Small intestine (tissue), 7 donors: ENCODE data around the gene TNFRSF12A. TPM values are rescaled to one million over a fixed set of nuclear protein-coding genes. Genes with fewer than 3 reads are reported as not detected.
A peak's percentile ranks its signal among the peaks of the same experiment; 100 is the strongest.

ENCODE experiments used
- DNase-seq, 2 donors: peaks; one replicate each; pipeline versions ENCODE4 v3.0.0 to v3.0.0-alpha.2; 2013
- FAIRE-seq: peaks from 2 replicates; lab custom pipeline; 2012; peaks lifted over from hg19 to GRCh38; lab: Jason Lieb, UNC
- H3K27ac ChIP-seq, 3 donors: one replicate each; pipeline ENCODE4 v1.5.1; 2013; ENCODE audit warnings: low read length in 2 of 3, mild to moderate bottlenecking in 2 of 3, control low read depth in 1 of 3, inconsistent platforms in 1 of 3, low read depth in 1 of 3, moderate library complexity in 1 of 3
- H3K27me3 ChIP-seq, 3 donors: one replicate each; pipeline ENCODE4 v1.6.1; 2013; ENCODE audit warnings: low read length in 3 of 3, inconsistent platforms in 1 of 3; ENCODE audit not compliant: control insufficient read depth in 3 of 3, insufficient read depth in 3 of 3
- H3K36me3 ChIP-seq, 3 donors: one replicate each; pipeline ENCODE4 v1.6.1; 2013; ENCODE audit warnings: low read length in 3 of 3, inconsistent platforms in 1 of 3, low read depth in 1 of 3, mild to moderate bottlenecking in 1 of 3, moderate library complexity in 1 of 3; ENCODE audit not compliant: control insufficient read depth in 3 of 3, insufficient read depth in 2 of 3
- H3K4me1 ChIP-seq, 3 donors: one replicate each; pipeline ENCODE4 v1.6.1; 2013; ENCODE audit warnings: low read length in 2 of 3, inconsistent platforms in 1 of 3, low read depth in 1 of 3, mild to moderate bottlenecking in 1 of 3, moderate library complexity in 1 of 3; ENCODE audit not compliant: control insufficient read depth in 3 of 3, insufficient read depth in 2 of 3
- H3K4me3 ChIP-seq, 3 donors: one replicate each; pipeline ENCODE4 v1.5.1; 2013; ENCODE audit warnings: low read length in 3 of 3, control low read depth in 1 of 3, inconsistent platforms in 1 of 3, low read depth in 1 of 3, mild to moderate bottlenecking in 1 of 3, moderate library complexity in 1 of 3
- H3K9me3 ChIP-seq, 2 donors: one replicate each; pipeline ENCODE4 v1.6.1; 2013; ENCODE audit warnings: low read depth in 1 of 2, low read length in 1 of 2; ENCODE audit not compliant: control insufficient read depth in 2 of 2, insufficient read depth in 1 of 2
- WGBS, 3 donors: extraction: QIAGEN DNeasy Blood & Tissue Kit; methylation state at CpG; one replicate each; pipeline ENCODE4 v1.1.7; 2013; 5-methylcytosine and 5-hydroxymethylcytosine counted together
- polyA plus RNA-seq, 4 donors: library from polyadenylated mRNA; stranded (reverse) in 3 of 4; unstranded in 1 of 4; fragments of 200-250 nt in 3 of 4; fragments of 120-200 nt in 1 of 4; gene quantifications; one replicate each; pipeline versions ENCODE4 v1.2.1 to v1.2.3, GENCODE V29; 2013
- donor health status: healthy with polysubstance abuse.
- donor health status: control.
- donor health status: control.
- donor health status: Bipolar disorder and iron deficiency.
- donor health status: healthy.

Gene TNFRSF12A
- polyA plus RNA-seq, 4 donors, result 27.4 to 259 (median 80.2) TPM

DNA sequence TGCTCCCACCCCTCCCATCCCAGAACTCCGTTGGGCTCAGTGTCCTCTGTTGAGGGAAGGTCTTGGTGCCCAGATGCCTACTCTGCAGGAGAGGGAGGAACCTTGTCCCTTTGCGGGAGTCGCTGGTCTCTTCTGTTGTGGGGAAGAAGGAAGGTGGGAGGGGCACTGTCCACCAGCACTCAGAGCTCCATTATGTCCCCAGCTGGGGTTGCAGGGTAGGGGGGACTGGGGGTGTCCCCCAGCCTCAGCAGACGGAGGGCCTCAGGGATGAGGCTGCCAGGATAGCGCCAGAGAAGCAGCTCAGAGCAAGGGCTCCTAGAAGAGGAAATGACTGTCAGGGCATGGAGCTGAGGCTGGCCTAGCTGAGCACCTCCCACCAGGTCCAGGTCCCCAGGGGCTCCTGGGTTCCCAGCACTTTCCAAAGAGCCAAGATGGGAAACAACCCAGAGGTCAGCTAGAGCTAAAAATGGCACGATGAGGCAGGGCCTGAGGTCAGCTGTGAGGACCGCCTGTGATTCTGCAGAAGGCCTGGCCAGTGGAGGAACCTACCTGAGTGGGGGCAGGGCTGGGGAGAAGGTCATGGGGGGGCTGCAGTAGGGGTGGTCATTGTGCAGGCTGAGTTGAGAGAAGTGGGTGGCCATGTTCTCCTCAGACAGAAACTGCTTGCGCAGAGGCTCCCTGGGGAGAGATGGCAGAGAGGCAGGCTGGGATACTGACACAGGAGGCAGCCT, 2.7 kb downstream of the TNFRSF12A start:
- no peak for DNase-seq
- Histone ChIP-seq H3K4me3 (peak overlapping the region in 2 of 3 donors; percentile 53 to 97), H3K9me3 (no peaks in the 10 kb centered on the region), H3K4me1 (peaks cover 2 to 53% (median 17%) of the 10 kb centered on the region in 3 donors), H3K27ac (peak overlapping the region; percentile 80 to 99 (median 93)), H3K27me3 (peaks cover 0 to 9% (median 0%) of the 10 kb centered on the region in 3 donors), H3K36me3 (peaks cover 0 to 48% (median 5%) of the 10 kb centered on the region in 3 donors)
- 44 to 52% (median 46%) methylated on average over 8 of the region's 8 CpGs for WGBS, 3 donors
- FAIRE-seq, result no peak

GRCh38 chr16:3023415-3023668, 3.2 kb downstream of the TNFRSF12A start:
- H3K27ac ChIP-seq, result peak overlapping the region; percentile 80 to 99 (median 93)
- H3K27me3 ChIP-seq, result peaks cover 0 to 4% (median 0%) of the 10 kb centered on the region in 3 donors
- WGBS, 3 donors, result 21 to 37% (median 29%) methylated on average over 3 to 6 of the region's 6 CpGs
- H3K4me1 ChIP-seq, result peaks cover 2 to 50% (median 17%) of the 10 kb centered on the region in 3 donors
- peak overlapping the region; percentile 33 to 91 (median 53) for H3K4me3 ChIP-seq
- no peak for FAIRE-seq
- H3K9me3 ChIP-seq, result no peaks in the 10 kb centered on the region
- H3K36me3 ChIP-seq, result peaks cover 0 to 48% (median 5%) of the 10 kb centered on the region in 3 donors
- DNase-seq, result peak in 1 of 2 donors; percentile 34

DNA sequence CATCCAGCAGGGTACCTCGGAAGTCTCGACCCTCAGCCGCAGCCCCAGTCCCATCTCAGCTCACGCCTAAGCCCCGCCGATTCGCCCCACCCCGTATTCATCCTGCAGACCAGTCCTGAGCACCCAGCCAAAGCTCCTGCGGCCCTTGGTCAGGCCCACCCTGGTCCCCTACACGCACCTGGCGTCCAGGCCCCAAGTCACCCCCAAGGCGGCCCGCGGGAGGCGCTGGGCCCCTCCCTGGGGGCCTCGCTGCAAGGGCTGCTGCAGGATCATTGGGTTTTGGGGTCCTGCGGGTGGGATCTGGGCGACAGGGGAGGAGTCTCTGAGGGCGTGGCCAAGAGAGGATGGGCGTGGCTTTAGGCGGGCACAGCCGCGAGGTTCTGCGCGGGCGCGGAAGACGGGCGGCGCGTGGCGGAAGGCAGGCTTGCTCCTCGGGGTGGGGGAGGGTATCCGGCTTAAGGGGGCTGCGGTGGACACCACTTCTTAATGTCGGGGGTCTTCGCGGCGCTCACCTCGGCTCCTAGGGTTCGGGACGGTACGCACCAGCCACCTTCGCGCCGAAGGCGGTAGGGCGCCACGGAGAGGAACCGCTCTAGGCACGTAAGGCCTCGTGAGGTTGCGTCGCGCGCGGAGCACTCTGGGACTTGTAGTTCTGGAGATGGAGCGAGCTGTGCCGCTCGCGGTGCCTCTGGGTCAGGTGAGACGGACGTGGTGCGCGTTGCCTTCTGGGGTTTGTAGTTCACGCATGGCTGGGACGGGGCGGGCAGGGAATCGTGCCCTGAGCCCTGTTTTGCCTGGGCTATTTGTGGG, 3.7 kb downstream of the TNFRSF12A start, which contains the start of the genes HCFC1R1 and THOC6:
HCFC1R1 (minus strand) TSS at position 274 of the 810 bp plus-strand sequence; CDS start at position 273, 1 bp downstream.
THOC6 (plus strand) TSS at position 367 of the 810 bp plus-strand sequence; CDS start at position 659, 292 bp downstream.
- WGBS, 3 donors, result 1% methylated on average over 53 to 69 of the region's 69 CpGs
- peak; percentile 98 to 99 for DNase-seq
- H3K27ac ChIP-seq, result peak within 1 kb of the TSS; percentile 80 to 99 (median 93)
- H3K4me1 ChIP-seq, result peaks cover 2 to 50% (median 17%) of the 10 kb centered on the region in 3 donors
- peaks cover 0 to 4% (median under 1%) of the 10 kb centered on the region in 3 donors for H3K27me3 ChIP-seq
- H3K4me3 ChIP-seq, result peak within 1 kb of the TSS; percentile 33 to 97 (median 53)
- H3K9me3 ChIP-seq, result no peaks in the 10 kb centered on the region
- FAIRE-seq, result no peak
- H3K36me3 ChIP-seq, result peaks cover 0 to 53% (median 5%) of the 10 kb centered on the region in 3 donors

- Histone ChIP-seq H3K27me3 (peaks cover 0 to 19% (median 6%) of the 10 kb centered on the region in 3 donors), H3K9me3 (no peaks in the 10 kb centered on the region), H3K27ac (no peak overlapping the region), H3K4me3 (no peak overlapping the region), H3K4me1 (peaks cover 2 to 50% (median 17%) of the 10 kb centered on the region in 3 donors), H3K36me3 (peaks cover 0 to 62% (median 5%) of the 10 kb centered on the region in 3 donors)
- WGBS, 3 donors, result 90 to 95% (median 91%) methylated on average over 18 of the region's 18 CpGs
- FAIRE-seq (no peak), DNase-seq (no peak)
Measured at GRCh38 chr16:3025032-3026002, 5.1 kb downstream of the TNFRSF12A start.

GRCh38 chr16:3026003-3026378, 5.8 kb downstream of the TNFRSF12A start:
- no peaks in the 10 kb centered on the region for H3K9me3 ChIP-seq
- H3K27ac ChIP-seq, result no peak overlapping the region
- FAIRE-seq (no peak), DNase-seq (no peak)
- H3K4me3 ChIP-seq, result no peak overlapping the region
- peaks cover 0 to 24% (median 9%) of the 10 kb centered on the region in 3 donors for H3K27me3 ChIP-seq
- H3K36me3 ChIP-seq, result peaks cover 0 to 65% (median 5%) of the 10 kb centered on the region in 3 donors
- H3K4me1 ChIP-seq, result peaks cover 2 to 50% (median 17%) of the 10 kb centered on the region in 3 donors
- WGBS, 3 donors, result 86 to 93% (median 90%) methylated on average over 8 of the region's 8 CpGs

DNA sequence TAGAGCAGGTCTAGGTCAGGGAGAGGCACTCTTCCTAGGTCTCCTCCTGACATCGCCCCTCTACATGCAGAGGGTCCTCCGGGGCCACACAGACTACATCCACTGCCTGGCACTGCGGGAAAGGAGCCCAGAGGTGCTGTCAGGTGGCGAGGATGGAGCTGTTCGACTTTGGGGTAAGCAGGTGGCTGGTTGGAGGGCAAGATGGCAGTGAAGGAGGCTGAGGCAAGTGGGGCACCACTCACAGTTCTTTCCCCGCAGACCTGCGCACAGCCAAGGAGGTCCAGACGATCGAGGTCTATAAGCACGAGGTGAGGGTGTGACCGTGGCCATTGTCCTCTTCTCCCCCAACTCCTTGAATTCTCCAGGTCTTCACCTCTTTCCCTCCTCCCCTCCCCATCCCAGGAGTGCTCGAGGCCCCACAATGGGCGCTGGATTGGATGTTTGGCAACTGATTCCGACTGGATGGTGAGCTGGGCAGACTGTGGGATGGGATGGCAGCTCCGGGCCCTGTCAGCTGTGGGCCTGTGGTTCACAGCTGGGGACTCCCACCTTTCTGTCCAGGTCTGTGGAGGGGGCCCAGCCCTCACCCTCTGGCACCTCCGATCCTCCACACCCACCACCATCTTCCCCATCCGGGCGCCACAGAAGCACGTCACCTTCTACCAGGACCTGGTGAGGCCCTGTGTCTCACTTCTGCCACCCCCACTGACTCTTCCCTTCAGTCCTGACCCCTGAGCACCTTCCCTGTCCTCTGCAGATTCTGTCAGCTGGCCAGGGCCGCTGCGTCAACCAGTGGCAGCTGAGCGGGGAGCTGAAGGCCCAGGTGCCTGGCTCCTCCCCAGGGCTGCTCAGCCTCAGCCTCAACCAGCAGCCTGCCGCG, 6.7 kb downstream of the TNFRSF12A start:
- Histone ChIP-seq H3K27me3 (peaks cover 0 to 28% (median 9%) of the 10 kb centered on the region in 3 donors), H3K4me3 (no peak overlapping the region), H3K4me1 (peaks cover 2 to 42% (median 11%) of the 10 kb centered on the region in 3 donors), H3K36me3 (peaks cover 0 to 60% (median 5%) of the 10 kb centered on the region in 3 donors), H3K27ac (no peak overlapping the region), H3K9me3 (no peaks in the 10 kb centered on the region)
- DNase-seq, result no peak
- FAIRE-seq, result no peak
- 95 to 96% (median 95%) methylated on average over 23 to 24 of the region's 24 CpGs for WGBS, 3 donors

- FAIRE-seq (no peak), DNase-seq (no peak)
- H3K4me3 ChIP-seq, result no peak overlapping the region
- H3K4me1 ChIP-seq, result peaks cover 2 to 36% (median 8%) of the 10 kb centered on the region in 3 donors
- H3K36me3 ChIP-seq, result peaks cover 0 to 55% (median 5%) of the 10 kb centered on the region in 3 donors
- no peak overlapping the region for H3K27ac ChIP-seq
- WGBS, 3 donors, result 79 to 91% (median 83%) methylated on average over 7 to 8 of the region's 8 CpGs
- H3K9me3 ChIP-seq, result no peaks in the 10 kb centered on the region
- H3K27me3 ChIP-seq, result peaks cover 0 to 28% (median 9%) of the 10 kb centered on the region in 3 donors
Measured at GRCh38 chr16:3027489-3027795, 7.3 kb downstream of the TNFRSF12A start.
